ENCODE measurements around the gene PRKAG1.

The PRKAG1 gene

GRCh38 chr12:48977290-48978281 is 41.0 kb downstream of the PRKAG1 start (continued):
- TF ChIP-seq CTCF (tag by site-specific recombination; IDR thresholded peaks at IDR 0.05) (peak; percentile 81), ZNF175 (tag by site-specific recombination; IDR thresholded peaks at IDR 0.05) (no peak), ZNF157 (tag by site-specific recombination; IDR thresholded peaks at IDR 0.05) (no peak), ATF2 (tag by site-specific recombination; IDR thresholded peaks at IDR 0.05; ENCODE audit: low read depth) (no peak), ZSCAN5A (tag by site-specific recombination; IDR thresholded peaks at IDR 0.05) (no peak), ZNF48 (tag by site-specific recombination; IDR thresholded peaks at IDR 0.05) (no peak), MZF1 (tag by site-specific recombination; IDR thresholded peaks at IDR 0.05; ENCODE audit: borderline replicate concordance) (no peak), SETDB1 (IDR thresholded peaks at IDR 0.05; ENCODE audit: insufficient read length, low read length) (no peak), ZNF394 (tag by site-specific recombination; IDR thresholded peaks at IDR 0.05; ENCODE audit: borderline replicate concordance) (no peak), ZXDB (tag by site-specific recombination; IDR thresholded peaks at IDR 0.05) (no peak), ZFP3 (tag by site-specific recombination; IDR thresholded peaks at IDR 0.05; ENCODE audit: low read depth) (no peak), GLIS1 (tag by site-specific recombination; IDR thresholded peaks at IDR 0.05) (peak; percentile 10; the same call in 1 of the 2 replicates), SCRT2 (tag by site-specific recombination; IDR thresholded peaks at IDR 0.05) (peak; percentile 91), TRIM28 (IDR thresholded peaks at IDR 0.05; ENCODE audit: borderline replicate concordance, low read length) (no peak), PATZ1 (tag by site-specific recombination; IDR thresholded peaks at IDR 0.05) (peak; percentile 68), SP2 (tag by site-specific recombination; IDR thresholded peaks at IDR 0.05) (no peak), ZNF169 (tag by site-specific recombination; IDR thresholded peaks at IDR 0.05) (no peak), ZNF121 (tag by site-specific recombination; IDR thresholded peaks at IDR 0.05) (no peak), ZNF155 (tag by site-specific recombination; IDR thresholded peaks at IDR 0.05) (no peak), WT1 (tag by site-specific recombination; IDR thresholded peaks at IDR 0.05) (no peak), ZNF266 (tag by site-specific recombination; IDR thresholded peaks at IDR 0.05; ENCODE audit: low read depth) (no peak)
- TF ChIP-seq, protein P1, sequence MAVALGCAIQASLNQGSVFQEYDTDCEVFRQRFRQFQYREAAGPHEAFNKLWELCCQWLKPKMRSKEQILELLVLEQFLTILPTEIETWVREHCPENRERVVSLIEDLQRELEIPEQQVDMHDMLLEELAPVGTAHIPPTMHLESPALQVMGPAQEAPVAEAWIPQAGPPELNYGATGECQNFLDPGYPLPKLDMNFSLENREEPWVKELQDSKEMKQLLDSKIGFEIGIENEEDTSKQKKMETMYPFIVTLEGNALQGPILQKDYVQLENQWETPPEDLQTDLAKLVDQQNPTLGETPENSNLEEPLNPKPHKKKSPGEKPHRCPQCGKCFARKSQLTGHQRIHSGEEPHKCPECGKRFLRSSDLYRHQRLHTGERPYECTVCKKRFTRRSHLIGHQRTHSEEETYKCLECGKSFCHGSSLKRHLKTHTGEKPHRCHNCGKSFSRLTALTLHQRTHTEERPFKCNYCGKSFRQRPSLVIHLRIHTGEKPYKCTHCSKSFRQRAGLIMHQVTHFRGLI (tag by site-specific recombination; IDR thresholded peaks at IDR 0.05): no peak

Data from HEK293 (cell line).